Measurements from ENCODE around the gene HIPK1. TPM values are rescaled to one million over a fixed set of nuclear protein-coding genes. Genes with fewer than 3 reads are reported as not detected.

HIPK1 gene
- total and polyA plus RNA-seq, 2 experiments from 2014 or later: 8.7 to 31.6 TPM

DNA sequence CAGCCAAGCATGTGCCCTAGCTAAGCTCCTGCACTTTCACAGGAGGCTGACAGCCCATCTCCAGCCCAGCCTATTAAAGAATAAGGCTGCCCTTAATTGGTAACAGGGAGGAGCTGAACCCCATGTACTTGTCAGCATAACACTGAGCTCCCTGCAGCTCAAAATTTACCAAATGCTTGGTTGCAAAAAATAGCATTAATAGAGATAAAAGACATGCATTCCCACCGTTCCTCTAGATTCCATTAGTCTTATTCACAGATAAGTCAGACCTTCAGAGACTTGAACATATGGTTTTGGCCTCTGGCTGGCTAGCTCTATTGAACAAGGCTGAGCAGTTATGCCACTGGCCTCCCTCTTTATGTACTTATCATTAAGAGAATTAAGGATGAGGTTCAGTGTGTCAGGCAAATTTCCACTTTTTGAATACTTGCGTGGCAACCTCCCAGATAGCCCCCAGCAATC, 79.4 kb downstream of the HIPK1 start:
- TF ChIP-seq, protein P1, sequence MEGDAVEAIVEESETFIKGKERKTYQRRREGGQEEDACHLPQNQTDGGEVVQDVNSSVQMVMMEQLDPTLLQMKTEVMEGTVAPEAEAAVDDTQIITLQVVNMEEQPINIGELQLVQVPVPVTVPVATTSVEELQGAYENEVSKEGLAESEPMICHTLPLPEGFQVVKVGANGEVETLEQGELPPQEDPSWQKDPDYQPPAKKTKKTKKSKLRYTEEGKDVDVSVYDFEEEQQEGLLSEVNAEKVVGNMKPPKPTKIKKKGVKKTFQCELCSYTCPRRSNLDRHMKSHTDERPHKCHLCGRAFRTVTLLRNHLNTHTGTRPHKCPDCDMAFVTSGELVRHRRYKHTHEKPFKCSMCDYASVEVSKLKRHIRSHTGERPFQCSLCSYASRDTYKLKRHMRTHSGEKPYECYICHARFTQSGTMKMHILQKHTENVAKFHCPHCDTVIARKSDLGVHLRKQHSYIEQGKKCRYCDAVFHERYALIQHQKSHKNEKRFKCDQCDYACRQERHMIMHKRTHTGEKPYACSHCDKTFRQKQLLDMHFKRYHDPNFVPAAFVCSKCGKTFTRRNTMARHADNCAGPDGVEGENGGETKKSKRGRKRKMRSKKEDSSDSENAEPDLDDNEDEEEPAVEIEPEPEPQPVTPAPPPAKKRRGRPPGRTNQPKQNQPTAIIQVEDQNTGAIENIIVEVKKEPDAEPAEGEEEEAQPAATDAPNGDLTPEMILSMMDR (IDR thresholded peaks at IDR 0.05; ENCODE audit: poor library complexity): no peak
- no peak for TF ChIP-seq EZH2phosphoT487 (IDR thresholded peaks at IDR 0.05; ENCODE audit: low read depth, severe bottlenecking, unreplicated experiment)
- TF ChIP-seq EZH2 (IDR thresholded peaks at IDR 0.05; ENCODE audit: borderline replicate concordance): no peak
- H3K4me2 ChIP-seq: no peak overlapping the region
- DNase-seq (ENCODE audit: low spot score): no peak
- H3K79me2 ChIP-seq: no peaks in the 10 kb centered on the region
- no peaks in the 10 kb centered on the region for H4K20me1 ChIP-seq (ENCODE audit: insufficient read depth, poor library complexity, severe bottlenecking)
- no peak overlapping the region for H2AFZ ChIP-seq
- H3K9me2 ChIP-seq (replicated peaks; ENCODE audit: insufficient read depth): no peaks in the 10 kb centered on the region
- H3K27ac ChIP-seq: no peak overlapping the region
- no peaks in the 10 kb centered on the region for H3K9me3 ChIP-seq (ENCODE audit: low read depth)
- no peak overlapping the region for H3K4me3 ChIP-seq
- 48% methylated on average over 2 of the region's 2 CpGs for WGBS (ENCODE audit: low lambda C conversion rate, missing lambda C conversion rate)
- H3K36me3 ChIP-seq (replicated peaks; ENCODE audit: insufficient read depth, low read depth): no peaks in the 10 kb centered on the region
- peaks cover 19% of the 10 kb centered on the region for H3K4me1 ChIP-seq (ENCODE audit: insufficient read depth)
- no peaks in the 10 kb centered on the region for H3K27me3 ChIP-seq

- H2AFZ ChIP-seq: no peak overlapping the region
- peaks cover 19% of the 10 kb centered on the region for H3K4me1 ChIP-seq (ENCODE audit: insufficient read depth)
- H4K20me1 ChIP-seq (ENCODE audit: insufficient read depth, poor library complexity, severe bottlenecking): no peaks in the 10 kb centered on the region
- H3K9me2 ChIP-seq (replicated peaks; ENCODE audit: insufficient read depth): no peaks in the 10 kb centered on the region
- no peaks in the 10 kb centered on the region for H3K36me3 ChIP-seq (replicated peaks; ENCODE audit: insufficient read depth, low read depth)
- H3K27me3 ChIP-seq: no peaks in the 10 kb centered on the region
- TF ChIP-seq EZH2 (IDR thresholded peaks at IDR 0.05; ENCODE audit: borderline replicate concordance) (no peak), EZH2phosphoT487 (IDR thresholded peaks at IDR 0.05; ENCODE audit: low read depth, severe bottlenecking, unreplicated experiment) (no peak)
- TF ChIP-seq, protein P1 (IDR thresholded peaks at IDR 0.05; ENCODE audit: poor library complexity): no peak
- no peaks in the 10 kb centered on the region for H3K79me2 ChIP-seq
- no peak overlapping the region for H3K4me3 ChIP-seq
- H3K4me2 ChIP-seq: no peak overlapping the region
- DNase-seq (ENCODE audit: low spot score): no peak
- H3K27ac ChIP-seq: no peak overlapping the region
- no peaks in the 10 kb centered on the region for H3K9me3 ChIP-seq (ENCODE audit: low read depth)
Observed at GRCh38 chr1:114008993-114009392, 79.9 kb downstream of the HIPK1 start.

GRCh38 chr1:114009393-114009792, 80.3 kb downstream of the HIPK1 start:
- no peaks in the 10 kb centered on the region for H3K36me3 ChIP-seq (replicated peaks; ENCODE audit: insufficient read depth, low read depth)
- no peak overlapping the region for H3K27ac ChIP-seq
- no peaks in the 10 kb centered on the region for H3K9me2 ChIP-seq (replicated peaks; ENCODE audit: insufficient read depth)
- H4K20me1 ChIP-seq (ENCODE audit: insufficient read depth, poor library complexity, severe bottlenecking): no peaks in the 10 kb centered on the region
- no peak overlapping the region for H2AFZ ChIP-seq
- H3K4me1 ChIP-seq (ENCODE audit: insufficient read depth): peaks cover 19% of the 10 kb centered on the region
- no peaks in the 10 kb centered on the region for H3K79me2 ChIP-seq
- H3K9me3 ChIP-seq (ENCODE audit: low read depth): no peaks in the 10 kb centered on the region
- no peak for DNase-seq (ENCODE audit: low spot score)
- no peak overlapping the region for H3K4me2 ChIP-seq
- no peaks in the 10 kb centered on the region for H3K27me3 ChIP-seq
- TF ChIP-seq EZH2phosphoT487 (IDR thresholded peaks at IDR 0.05; ENCODE audit: low read depth, severe bottlenecking, unreplicated experiment): no peak
- TF ChIP-seq, protein P1 (IDR thresholded peaks at IDR 0.05; ENCODE audit: poor library complexity): no peak
- TF ChIP-seq EZH2 (IDR thresholded peaks at IDR 0.05; ENCODE audit: borderline replicate concordance): no peak
- H3K4me3 ChIP-seq: no peak overlapping the region
- WGBS (ENCODE audit: low lambda C conversion rate, missing lambda C conversion rate): 25% methylated on average over 1 of the region's 1 CpG

Measured in hepatocyte (in vitro differentiated cells).